HepG2 (cell line): ENCODE data around the gene BAZ1B. TPM values are rescaled to one million over a fixed set of nuclear protein-coding genes. Genes with fewer than 3 reads are reported as not detected.

Source experiments
- ATAC-seq: fragments of 200-7000 bp; cut with Tn5 transposase; 3 replicates; pipeline ENCODE4 v1.9.1; 2020; ENCODE audit warnings: mild to moderate bottlenecking, moderate library complexity
- BruUV-seq: library from RNA; stranded (reverse); fragments of 400-500 nt; replicated peaks from 2 replicates; lab custom pipeline; 2021; lab: Mats Ljungman, UMichigan
- CTCF ChIA-PET: fragments of 300-600 bp; formaldehyde crosslinking; extraction: SDS; loops from one replicate; lab custom pipeline; 2021; ENCODE audit warnings: low total read pairs, inconsistent platforms, low intra/inter-chr PET ratio; lab: Yijun Ruan, JAX
- POLR2A ChIA-PET: fragments of 350-600 bp; sonication (Branson Sonifier 250); formaldehyde crosslinking; loops from one replicate; lab custom pipeline; 2020; ENCODE audit warnings: antibody characterized with exemption, inconsistent platforms; lab: Yijun Ruan, JAX
- DNase-seq: peaks from one replicate; pipeline ENCODE4 v3.0.0-alpha.2; 2015; ENCODE audit warnings: low spot score
- FAIRE-seq: peaks from 3 replicates; lab custom pipeline; 2011; peaks lifted over from hg19 to GRCh38; lab: Jason Lieb, UNC
- H2AFZ ChIP-seq: one replicate; pipeline ENCODE4 v1.6.1; 2011; ENCODE audit warnings: low read length, inconsistent platforms
- H3K27ac ChIP-seq: fragments of 300-600 bp; 3 replicates; pipeline ENCODE4 v1.8.0; 2011; ENCODE audit warnings: mixed run types, mild to moderate bottlenecking, mixed read lengths, low read length, inconsistent platforms; ENCODE audit not compliant: insufficient read depth; ENCODE audit errors: extremely low read length
- H3K27me3 ChIP-seq, 2 experiments: fragments of 200-600 bp in 1 of 2; 2 replicates in 1 of 2; 3 replicates in 1 of 2; pipeline versions ENCODE4 v1.6.0 to v1.8.0; 2011; ENCODE audit warnings: low read length in 2 of 2, mild to moderate bottlenecking in 2 of 2, moderate library complexity in 2 of 2, inconsistent platforms in 1 of 2; ENCODE audit not compliant: insufficient read depth in 2 of 2, control insufficient read depth in 1 of 2
- H3K36me3 ChIP-seq, 2 experiments: fragments of 200-600 bp in 1 of 2; replicated peaks in 1 of 2; 2 replicates in 1 of 2; 3 replicates in 1 of 2; pipeline versions ENCODE4 v1.5.1 to v1.8.0; 2011; ENCODE audit warnings: low read length in 2 of 2, inconsistent platforms in 1 of 2; ENCODE audit not compliant: insufficient read depth in 2 of 2, control insufficient read depth in 1 of 2
- H3K4me1 ChIP-seq: 2 replicates; pipeline ENCODE4 v1.5.1; 2012; ENCODE audit warnings: low read length, inconsistent platforms; ENCODE audit not compliant: insufficient read depth
- H3K4me2 ChIP-seq: 2 replicates; pipeline ENCODE4 v1.6.0; 2011; ENCODE audit warnings: low read depth, low read length, inconsistent platforms
- H3K4me3 ChIP-seq, 3 experiments: fragments of 200-600 bp in 1 of 3; sonication (generic), shearing (Covaris generic) in 1 of 3; replicated peaks in 1 of 3; 2 replicates each; pipeline ENCODE4 v1.5.1; 2011 to 2016; ENCODE audit warnings: low read length in 3 of 3, inconsistent platforms in 2 of 3, low read depth in 2 of 3, mild to moderate bottlenecking in 2 of 3, control low read depth in 1 of 3, mixed read lengths in 1 of 3; ENCODE audit not compliant: insufficient read depth in 1 of 3
- H3K79me2 ChIP-seq: one replicate; pipeline ENCODE4 v1.6.1; 2011; ENCODE audit warnings: low read length, inconsistent platforms; ENCODE audit not compliant: insufficient read depth
- H3K9ac ChIP-seq: 2 replicates; pipeline ENCODE4 v1.6.0; 2011; ENCODE audit warnings: mild to moderate bottlenecking, low read depth, low read length, inconsistent platforms; ENCODE audit not compliant: insufficient read depth
- H3K9me3 ChIP-seq: 2 replicates; pipeline ENCODE4 v1.5.1; 2012; ENCODE audit warnings: mild to moderate bottlenecking, low read length
- H4K20me1 ChIP-seq: 2 replicates; pipeline ENCODE4 v1.6.0; 2011; ENCODE audit warnings: inconsistent platforms, mild to moderate bottlenecking, low read length, moderate library complexity; ENCODE audit not compliant: insufficient read depth
- ARHGAP35 ChIP-seq: sonication (generic); formaldehyde crosslinking; IDR thresholded peaks from 2 replicates; pipeline ENCODE4 v1.9.0; 2022; ENCODE audit warnings: mild to moderate bottlenecking, inconsistent platforms, moderate library complexity, missing genetic modification reagents, borderline replicate concordance
- CEBPB ChIP-seq: IDR thresholded peaks from 2 replicates; pipeline ENCODE4 v1.6.1; 2011; ENCODE audit warnings: low read depth, low read length, improper control_type of control experiment, borderline replicate concordance
- CEBPG ChIP-seq: IDR thresholded peaks from 2 replicates; pipeline ENCODE4 v1.6.1; 2016
- HIVEP1 ChIP-seq: sonication (generic); formaldehyde crosslinking; IDR thresholded peaks from 2 replicates; pipeline ENCODE4 v1.4.0; 2020; ENCODE audit warnings: mild to moderate bottlenecking, missing genetic modification reagents
- PRDM10 ChIP-seq: sonication (generic); formaldehyde crosslinking; IDR thresholded peaks from 2 replicates; pipeline ENCODE4 v1.4.0; 2020; ENCODE audit warnings: low read depth, missing genetic modification reagents
- SMAD9 ChIP-seq: sonication (generic); formaldehyde crosslinking; IDR thresholded peaks from 2 replicates; pipeline ENCODE4 v1.5.1; 2020; ENCODE audit warnings: mild to moderate bottlenecking, missing genetic modification reagents
- SP4 ChIP-seq: sonication (generic); formaldehyde crosslinking; IDR thresholded peaks from 2 replicates; pipeline ENCODE4 v1.8.1; 2023; ENCODE audit warnings: mild to moderate bottlenecking, missing genetic modification reagents
- ZNF264 ChIP-seq: sonication (generic); formaldehyde crosslinking; IDR thresholded peaks from 2 replicates; pipeline ENCODE4 v1.4.0; 2020; ENCODE audit warnings: missing genetic modification reagents
- ZNF558 ChIP-seq: sonication (generic); formaldehyde crosslinking; IDR thresholded peaks from 2 replicates; pipeline ENCODE4 v1.9.0; 2022; ENCODE audit warnings: mild to moderate bottlenecking, missing genetic modification reagents, borderline replicate concordance
- ZNF816 ChIP-seq: sonication (generic); formaldehyde crosslinking; IDR thresholded peaks from 2 replicates; pipeline ENCODE4 v1.8.0; 2022; ENCODE audit warnings: missing genetic modification reagents, mild to moderate bottlenecking, borderline replicate concordance
- WGBS: methylation state at CpG from one replicate; pipeline ENCODE4 v1.1.6; 2017; ENCODE audit warnings: low lambda C conversion rate; 5-methylcytosine and 5-hydroxymethylcytosine counted together
- in situ Hi-C: cut with HindIII; loops from 2 replicates; pipeline ENCODE4 v1.10.0; 2017; ENCODE audit warnings: low pct_unique_long_range_greater_than_20kb; ENCODE audit not compliant: extremely low pct_ligation_motif_present
- intact Hi-C: fragments of 100-400 bp; cut with micrococcal nuclease; formaldehyde crosslinking; loops from one replicate; pipeline ENCODE4 v1.10.0; 2022; ENCODE audit not compliant: unreplicated experiment
- polyA plus RNA-seq, 8 experiments: library from polyadenylated mRNA; depleted of rRNA in 3 of 8; stranded (reverse) in 7 of 8; unstranded in 1 of 8; fragments of >200 nt; fragmentation: Illumina TruSeq in 4 of 8; extraction: Trizol in 4 of 8; gene quantifications; 2 replicates each; pipeline versions ENCODE4 v1.2.1 to v1.2.3, GENCODE V29; 2011 to 2016; ENCODE audit warnings: low read depth in 4 of 8, missing spikeins in 1 of 8, mixed read lengths in 1 of 8; ENCODE audit not compliant: insufficient read depth in 1 of 8
- total RNA-seq, 5 experiments: library from RNA; depleted of rRNA; stranded (reverse); fragments of >200 nt; fragmentation: Illumina TruSeq; extraction: Trizol; gene quantifications; 2 replicates each; pipeline ENCODE4 v1.2.3, GENCODE V29; 2016; ENCODE audit warnings: low read depth in 1 of 5

BAZ1B gene
- total and polyA plus RNA-seq, 2 of the 13 experiments (the other 11 are each of a cell fraction or from before 2014, with no cell fraction given) = 18.6 to 69.4 TPM

GRCh38 chr7:73530800-73531199, 8.7 kb upstream of the BAZ1B start:
- Histone ChIP-seq H3K27ac (no peak overlapping the region), H3K36me3 (no peaks in the 10 kb centered on the region), H2AFZ (no peak overlapping the region), H3K4me3 (no peak overlapping the region), H4K20me1 (no peaks in the 10 kb centered on the region), H3K9ac (no peak overlapping the region), H3K79me2 (no peaks in the 10 kb centered on the region), H3K4me2 (no peak overlapping the region), H3K4me1 (peaks cover 22% of the 10 kb centered on the region), H3K9me3 (no peaks in the 10 kb centered on the region), H3K27me3 (no peaks in the 10 kb centered on the region)
- no peak for TF ChIP-seq HIVEP1 (CRISPR knock-in tag)
- TF ChIP-seq CEBPB = peak; percentile 23; the same call in 1 of the 2 replicates
- TF ChIP-seq PRDM10 (CRISPR knock-in tag) = no peak
- no peak for TF ChIP-seq ZNF558 (CRISPR knock-in tag)
- no peak for TF ChIP-seq ZNF264 (CRISPR knock-in tag)
- TF ChIP-seq ARHGAP35 = no peak
- no peak for TF ChIP-seq SMAD9
- TF ChIP-seq CEBPG (CRISPR knock-in tag) = 0 out of 2 replicates have a peak, but pooled peaks have one; percentile 9
- no peak for TF ChIP-seq ZNF816 (CRISPR knock-in tag)
- TF ChIP-seq SP4 = no peak
- in situ Hi-C loops = no loop called here
- intact Hi-C loops = no loop called here
- DNase-seq (no peak), FAIRE-seq (no peak), ATAC-seq (no peak)
- ChIA-PET CTCF (no interaction called here), POLR2A (no interaction called here)
- BruUV-seq = no TSS peak
- WGBS = 97% methylated on average over 3 of the region's 3 CpGs
